WTC11 (cell line): ENCODE data around the gene NEURL1. TPM values are rescaled to one million over a fixed set of nuclear protein-coding genes. Genes with fewer than 3 reads are reported as not detected.

Experiments used
- total RNA-seq: library from RNA; stranded (reverse); gene quantifications from 3 replicates; pipeline ENCODE4 v1.2.3, GENCODE V29; 2021

Gene NEURL1
- total RNA-seq, 1 experiment from 2014 or later = 1.2 TPM

Other genes with a start within 250 kb of the NEURL1 start
- 0.09 TPM in 1 of 3 replicates, not detected in the others for gene RPEL1, start 247.8 kb upstream of the NEURL1 start, total RNA-seq
- gene INA, start 216.6 kb upstream of the NEURL1 start, total RNA-seq = 16.6 to 20.3 TPM (median 17.3 TPM) in 3 replicates
- 17.3 to 19.2 TPM (median 17.9 TPM) in 3 replicates for gene PCGF6, start 142.6 kb upstream of the NEURL1 start, total RNA-seq
- gene TAF5, start 125.7 kb upstream of the NEURL1 start, total RNA-seq = 11.1 to 14.9 TPM (median 12.0 TPM) in 3 replicates
- 284 to 307 TPM (median 305 TPM) in 3 replicates for gene ATP5MK, start 97.2 kb upstream of the NEURL1 start, total RNA-seq
- gene PDCD11, start 97.1 kb upstream of the NEURL1 start, total RNA-seq = 63.5 to 78.8 TPM (median 64.4 TPM) in 3 replicates
- gene CALHM2, start 41.3 kb upstream of the NEURL1 start, total RNA-seq = 1.8 to 2.4 TPM (median 1.9 TPM) in 3 replicates
- 0.30 to 0.55 TPM (median 0.39 TPM) in 3 replicates for gene CALHM1, start 34.8 kb upstream of the NEURL1 start, total RNA-seq
- gene CALHM3, start 14.5 kb upstream of the NEURL1 start, total RNA-seq = 0.13 to 0.18 TPM (median 0.16 TPM) in 3 replicates